HepG2 (cell line): Measurements from ENCODE around the gene STIM1. TPM values are rescaled to one million over a fixed set of nuclear protein-coding genes. Genes with fewer than 3 reads are reported as not detected.

Experiments used
- HIVEP1 ChIP-seq: sonication (generic); formaldehyde crosslinking; IDR thresholded peaks from 2 replicates; pipeline ENCODE4 v1.4.0; 2020; ENCODE audit warnings: mild to moderate bottlenecking, missing genetic modification reagents
- KMT2B ChIP-seq: IDR thresholded peaks from 2 replicates; pipeline ENCODE4 v1.6.1; 2016; ENCODE audit warnings: missing genetic modification reagents, missing compliant biosample characterization
- ZFP36 ChIP-seq: fragments of 150-350 bp; IDR thresholded peaks from 2 replicates; pipeline ENCODE4 v1.6.1; 2018; ENCODE audit warnings: borderline replicate concordance, low read length, low read depth; ENCODE audit not compliant: partially characterized antibody
- ZFP36L2 ChIP-seq: sonication (generic); formaldehyde crosslinking; IDR thresholded peaks from 2 replicates; pipeline ENCODE4 v1.4.0; 2020; ENCODE audit warnings: missing genetic modification reagents
- ZMYM3 ChIP-seq: sonication (generic); formaldehyde crosslinking; IDR thresholded peaks from 2 replicates; pipeline ENCODE4 v1.5.1; 2020; ENCODE audit warnings: mild to moderate bottlenecking, missing genetic modification reagents
- ZNF263 ChIP-seq: sonication (generic); formaldehyde crosslinking; IDR thresholded peaks from 2 replicates; pipeline ENCODE4 v1.4.0; 2020; ENCODE audit warnings: missing genetic modification reagents
- polyA plus RNA-seq, 8 experiments: library from polyadenylated mRNA; depleted of rRNA in 3 of 8; stranded (reverse) in 7 of 8; unstranded in 1 of 8; fragments of >200 nt; fragmentation: Illumina TruSeq in 4 of 8; extraction: Trizol in 4 of 8; gene quantifications; 2 replicates each; pipeline versions ENCODE4 v1.2.1 to v1.2.3, GENCODE V29; 2011 to 2016; ENCODE audit warnings: low read depth in 4 of 8, missing spikeins in 1 of 8, mixed read lengths in 1 of 8; ENCODE audit not compliant: insufficient read depth in 1 of 8
- total RNA-seq, 5 experiments: library from RNA; depleted of rRNA; stranded (reverse); fragments of >200 nt; fragmentation: Illumina TruSeq; extraction: Trizol; gene quantifications; 2 replicates each; pipeline ENCODE4 v1.2.3, GENCODE V29; 2016; ENCODE audit warnings: low read depth in 1 of 5
- TF ChIP-seq, protein P1 (sequence below): sonication (generic); formaldehyde crosslinking; IDR thresholded peaks from 2 replicates; pipeline ENCODE4 v1.4.0; 2020; ENCODE audit warnings: missing genetic modification reagents
- TF ChIP-seq, protein P2 (sequence below): sonication (generic); formaldehyde crosslinking; IDR thresholded peaks from 2 replicates; pipeline ENCODE4 v1.9.0; 2021; ENCODE audit warnings: missing genetic modification reagents, borderline replicate concordance
- TF ChIP-seq, protein P3 (sequence below): sonication (generic); formaldehyde crosslinking; IDR thresholded peaks from 2 replicates; pipeline ENCODE4 v1.5.1; 2020; ENCODE audit warnings: mild to moderate bottlenecking, moderate library complexity, missing genetic modification reagents
- TF ChIP-seq, protein P4 (sequence below): IDR thresholded peaks from 2 replicates; pipeline ENCODE4 v1.6.1; 2016; ENCODE audit warnings: low read depth, missing genetic modification reagents, missing compliant biosample characterization

Gene STIM1
- total and polyA plus RNA-seq, 2 of the 13 experiments (the other 11 are each of a cell fraction or from before 2014, with no cell fraction given) = 19.2 to 28.5 TPM

DNA sequence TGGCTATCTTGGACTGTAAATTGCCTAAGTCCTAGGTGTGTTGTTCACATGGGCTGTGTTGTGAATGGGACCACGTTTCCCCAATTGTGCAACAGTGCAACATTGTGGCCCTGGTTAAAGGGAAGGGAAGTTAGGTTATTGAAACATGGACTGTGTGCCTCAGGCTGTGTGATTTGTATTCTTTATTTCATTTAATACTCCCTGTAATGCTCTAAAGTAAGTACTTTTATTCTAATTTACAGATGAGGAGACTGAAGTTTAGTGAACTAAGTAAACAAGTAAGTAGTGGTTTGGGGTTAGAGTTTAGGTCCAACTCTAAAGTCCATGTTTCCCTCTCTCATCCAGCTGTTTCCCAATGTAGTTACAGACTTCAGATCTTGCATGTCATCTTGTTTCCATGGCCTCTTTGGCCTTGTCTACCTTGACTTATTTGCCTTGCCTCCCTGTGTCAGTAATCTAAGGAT is 77.7 kb downstream of the STIM1 start (continued):
- TF ChIP-seq, protein P1, sequence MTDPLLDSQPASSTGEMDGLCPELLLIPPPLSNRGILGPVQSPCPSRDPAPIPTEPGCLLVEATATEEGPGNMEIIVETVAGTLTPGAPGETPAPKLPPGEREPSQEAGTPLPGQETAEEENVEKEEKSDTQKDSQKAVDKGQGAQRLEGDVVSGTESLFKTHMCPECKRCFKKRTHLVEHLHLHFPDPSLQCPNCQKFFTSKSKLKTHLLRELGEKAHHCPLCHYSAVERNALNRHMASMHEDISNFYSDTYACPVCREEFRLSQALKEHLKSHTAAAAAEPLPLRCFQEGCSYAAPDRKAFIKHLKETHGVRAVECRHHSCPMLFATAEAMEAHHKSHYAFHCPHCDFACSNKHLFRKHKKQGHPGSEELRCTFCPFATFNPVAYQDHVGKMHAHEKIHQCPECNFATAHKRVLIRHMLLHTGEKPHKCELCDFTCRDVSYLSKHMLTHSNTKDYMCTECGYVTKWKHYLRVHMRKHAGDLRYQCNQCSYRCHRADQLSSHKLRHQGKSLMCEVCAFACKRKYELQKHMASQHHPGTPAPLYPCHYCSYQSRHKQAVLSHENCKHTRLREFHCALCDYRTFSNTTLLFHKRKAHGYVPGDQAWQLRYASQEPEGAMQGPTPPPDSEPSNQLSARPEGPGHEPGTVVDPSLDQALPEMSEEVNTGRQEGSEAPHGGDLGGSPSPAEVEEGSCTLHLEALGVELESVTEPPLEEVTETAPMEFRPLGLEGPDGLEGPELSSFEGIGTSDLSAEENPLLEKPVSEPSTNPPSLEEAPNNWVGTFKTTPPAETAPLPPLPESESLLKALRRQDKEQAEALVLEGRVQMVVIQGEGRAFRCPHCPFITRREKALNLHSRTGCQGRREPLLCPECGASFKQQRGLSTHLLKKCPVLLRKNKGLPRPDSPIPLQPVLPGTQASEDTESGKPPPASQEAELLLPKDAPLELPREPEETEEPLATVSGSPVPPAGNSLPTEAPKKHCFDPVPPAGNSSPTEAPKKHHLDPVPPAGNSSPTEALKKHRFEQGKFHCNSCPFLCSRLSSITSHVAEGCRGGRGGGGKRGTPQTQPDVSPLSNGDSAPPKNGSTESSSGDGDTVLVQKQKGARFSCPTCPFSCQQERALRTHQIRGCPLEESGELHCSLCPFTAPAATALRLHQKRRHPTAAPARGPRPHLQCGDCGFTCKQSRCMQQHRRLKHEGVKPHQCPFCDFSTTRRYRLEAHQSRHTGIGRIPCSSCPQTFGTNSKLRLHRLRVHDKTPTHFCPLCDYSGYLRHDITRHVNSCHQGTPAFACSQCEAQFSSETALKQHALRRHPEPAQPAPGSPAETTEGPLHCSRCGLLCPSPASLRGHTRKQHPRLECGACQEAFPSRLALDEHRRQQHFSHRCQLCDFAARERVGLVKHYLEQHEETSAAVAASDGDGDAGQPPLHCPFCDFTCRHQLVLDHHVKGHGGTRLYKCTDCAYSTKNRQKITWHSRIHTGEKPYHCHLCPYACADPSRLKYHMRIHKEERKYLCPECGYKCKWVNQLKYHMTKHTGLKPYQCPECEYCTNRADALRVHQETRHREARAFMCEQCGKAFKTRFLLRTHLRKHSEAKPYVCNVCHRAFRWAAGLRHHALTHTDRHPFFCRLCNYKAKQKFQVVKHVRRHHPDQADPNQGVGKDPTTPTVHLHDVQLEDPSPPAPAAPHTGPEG (CRISPR knock-in tag) = no peak
- no peak for TF ChIP-seq ZFP36
- no peak for TF ChIP-seq ZFP36L2 (CRISPR knock-in tag)
- TF ChIP-seq, protein P2, sequence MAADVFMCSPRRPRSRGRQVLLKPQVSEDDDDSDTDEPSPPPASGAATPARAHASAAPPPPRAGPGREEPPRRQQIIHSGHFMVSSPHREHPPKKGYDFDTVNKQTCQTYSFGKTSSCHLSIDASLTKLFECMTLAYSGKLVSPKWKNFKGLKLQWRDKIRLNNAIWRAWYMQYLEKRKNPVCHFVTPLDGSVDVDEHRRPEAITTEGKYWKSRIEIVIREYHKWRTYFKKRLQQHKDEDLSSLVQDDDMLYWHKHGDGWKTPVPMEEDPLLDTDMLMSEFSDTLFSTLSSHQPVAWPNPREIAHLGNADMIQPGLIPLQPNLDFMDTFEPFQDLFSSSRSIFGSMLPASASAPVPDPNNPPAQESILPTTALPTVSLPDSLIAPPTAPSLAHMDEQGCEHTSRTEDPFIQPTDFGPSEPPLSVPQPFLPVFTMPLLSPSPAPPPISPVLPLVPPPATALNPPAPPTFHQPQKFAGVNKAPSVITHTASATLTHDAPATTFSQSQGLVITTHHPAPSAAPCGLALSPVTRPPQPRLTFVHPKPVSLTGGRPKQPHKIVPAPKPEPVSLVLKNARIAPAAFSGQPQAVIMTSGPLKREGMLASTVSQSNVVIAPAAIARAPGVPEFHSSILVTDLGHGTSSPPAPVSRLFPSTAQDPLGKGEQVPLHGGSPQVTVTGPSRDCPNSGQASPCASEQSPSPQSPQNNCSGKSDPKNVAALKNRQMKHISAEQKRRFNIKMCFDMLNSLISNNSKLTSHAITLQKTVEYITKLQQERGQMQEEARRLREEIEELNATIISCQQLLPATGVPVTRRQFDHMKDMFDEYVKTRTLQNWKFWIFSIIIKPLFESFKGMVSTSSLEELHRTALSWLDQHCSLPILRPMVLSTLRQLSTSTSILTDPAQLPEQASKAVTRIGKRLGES = no peak
- TF ChIP-seq, protein P3, sequence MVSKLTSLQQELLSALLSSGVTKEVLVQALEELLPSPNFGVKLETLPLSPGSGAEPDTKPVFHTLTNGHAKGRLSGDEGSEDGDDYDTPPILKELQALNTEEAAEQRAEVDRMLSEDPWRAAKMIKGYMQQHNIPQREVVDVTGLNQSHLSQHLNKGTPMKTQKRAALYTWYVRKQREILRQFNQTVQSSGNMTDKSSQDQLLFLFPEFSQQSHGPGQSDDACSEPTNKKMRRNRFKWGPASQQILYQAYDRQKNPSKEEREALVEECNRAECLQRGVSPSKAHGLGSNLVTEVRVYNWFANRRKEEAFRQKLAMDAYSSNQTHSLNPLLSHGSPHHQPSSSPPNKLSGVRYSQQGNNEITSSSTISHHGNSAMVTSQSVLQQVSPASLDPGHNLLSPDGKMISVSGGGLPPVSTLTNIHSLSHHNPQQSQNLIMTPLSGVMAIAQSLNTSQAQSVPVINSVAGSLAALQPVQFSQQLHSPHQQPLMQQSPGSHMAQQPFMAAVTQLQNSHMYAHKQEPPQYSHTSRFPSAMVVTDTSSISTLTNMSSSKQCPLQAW (CRISPR knock-in tag) = peak; percentile 20; the same call in 1 of the 2 replicates
- TF ChIP-seq, protein P4, sequence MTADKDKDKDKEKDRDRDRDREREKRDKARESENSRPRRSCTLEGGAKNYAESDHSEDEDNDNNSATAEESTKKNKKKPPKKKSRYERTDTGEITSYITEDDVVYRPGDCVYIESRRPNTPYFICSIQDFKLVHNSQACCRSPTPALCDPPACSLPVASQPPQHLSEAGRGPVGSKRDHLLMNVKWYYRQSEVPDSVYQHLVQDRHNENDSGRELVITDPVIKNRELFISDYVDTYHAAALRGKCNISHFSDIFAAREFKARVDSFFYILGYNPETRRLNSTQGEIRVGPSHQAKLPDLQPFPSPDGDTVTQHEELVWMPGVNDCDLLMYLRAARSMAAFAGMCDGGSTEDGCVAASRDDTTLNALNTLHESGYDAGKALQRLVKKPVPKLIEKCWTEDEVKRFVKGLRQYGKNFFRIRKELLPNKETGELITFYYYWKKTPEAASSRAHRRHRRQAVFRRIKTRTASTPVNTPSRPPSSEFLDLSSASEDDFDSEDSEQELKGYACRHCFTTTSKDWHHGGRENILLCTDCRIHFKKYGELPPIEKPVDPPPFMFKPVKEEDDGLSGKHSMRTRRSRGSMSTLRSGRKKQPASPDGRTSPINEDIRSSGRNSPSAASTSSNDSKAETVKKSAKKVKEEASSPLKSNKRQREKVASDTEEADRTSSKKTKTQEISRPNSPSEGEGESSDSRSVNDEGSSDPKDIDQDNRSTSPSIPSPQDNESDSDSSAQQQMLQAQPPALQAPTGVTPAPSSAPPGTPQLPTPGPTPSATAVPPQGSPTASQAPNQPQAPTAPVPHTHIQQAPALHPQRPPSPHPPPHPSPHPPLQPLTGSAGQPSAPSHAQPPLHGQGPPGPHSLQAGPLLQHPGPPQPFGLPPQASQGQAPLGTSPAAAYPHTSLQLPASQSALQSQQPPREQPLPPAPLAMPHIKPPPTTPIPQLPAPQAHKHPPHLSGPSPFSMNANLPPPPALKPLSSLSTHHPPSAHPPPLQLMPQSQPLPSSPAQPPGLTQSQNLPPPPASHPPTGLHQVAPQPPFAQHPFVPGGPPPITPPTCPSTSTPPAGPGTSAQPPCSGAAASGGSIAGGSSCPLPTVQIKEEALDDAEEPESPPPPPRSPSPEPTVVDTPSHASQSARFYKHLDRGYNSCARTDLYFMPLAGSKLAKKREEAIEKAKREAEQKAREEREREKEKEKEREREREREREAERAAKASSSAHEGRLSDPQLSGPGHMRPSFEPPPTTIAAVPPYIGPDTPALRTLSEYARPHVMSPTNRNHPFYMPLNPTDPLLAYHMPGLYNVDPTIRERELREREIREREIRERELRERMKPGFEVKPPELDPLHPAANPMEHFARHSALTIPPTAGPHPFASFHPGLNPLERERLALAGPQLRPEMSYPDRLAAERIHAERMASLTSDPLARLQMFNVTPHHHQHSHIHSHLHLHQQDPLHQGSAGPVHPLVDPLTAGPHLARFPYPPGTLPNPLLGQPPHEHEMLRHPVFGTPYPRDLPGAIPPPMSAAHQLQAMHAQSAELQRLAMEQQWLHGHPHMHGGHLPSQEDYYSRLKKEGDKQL (CRISPR knock-in tag) = 0 out of 2 replicates have a peak, but pooled peaks have one; percentile 19
- no peak for TF ChIP-seq ZNF263 (CRISPR knock-in tag)
- TF ChIP-seq ZMYM3 (CRISPR knock-in tag) = peak; percentile 54; the same call in 1 of the 2 replicates
- 0 out of 2 replicates have a peak, but pooled peaks have one; percentile 35 for TF ChIP-seq KMT2B (CRISPR knock-in tag)
- TF ChIP-seq HIVEP1 (CRISPR knock-in tag) = no peak
